Activated CD4-positive, CD25-positive, alpha-beta regulatory T cell treated with anti-CD3 and anti-CD28 coated beads, Interleukin-2, amount 50 U/mL, for 24 hours (primary cell): ENCODE data around the gene SOCS1.
"Not testable (repeated sequence)": the region's sequence is repeated elsewhere in the genome, so short reads cannot be mapped to it uniquely, and the experiment has no call there.

ENCODE experiments used
- ATAC-seq, 2 donors: fragments of 150-1000 bp; cut with Tn5 transposase; one replicate each; pipeline ENCODE4 v1.10.0; 2021; ENCODE audit warnings: mild to moderate bottlenecking in 1 of 2, moderate library complexity in 1 of 2

The SOCS1 gene, protein sequence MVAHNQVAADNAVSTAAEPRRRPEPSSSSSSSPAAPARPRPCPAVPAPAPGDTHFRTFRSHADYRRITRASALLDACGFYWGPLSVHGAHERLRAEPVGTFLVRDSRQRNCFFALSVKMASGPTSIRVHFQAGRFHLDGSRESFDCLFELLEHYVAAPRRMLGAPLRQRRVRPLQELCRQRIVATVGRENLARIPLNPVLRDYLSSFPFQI

GRCh38 chr16:11255737-11256660 lies at the start of gene SOCS1:
Gene SOCS1 (minus strand): TSS chr16:11256204. CDS start chr16:11255478, 726 bp downstream.
- ATAC-seq: peak; percentile 53 to 57

- no peak for ATAC-seq
Measured at GRCh38 chr16:11303405-11304138, 47.6 kb upstream of the SOCS1 start.

GRCh38 chr16:11302977-11303376 lies 47.0 kb upstream of the SOCS1 start:
- no peak for ATAC-seq

DNA sequence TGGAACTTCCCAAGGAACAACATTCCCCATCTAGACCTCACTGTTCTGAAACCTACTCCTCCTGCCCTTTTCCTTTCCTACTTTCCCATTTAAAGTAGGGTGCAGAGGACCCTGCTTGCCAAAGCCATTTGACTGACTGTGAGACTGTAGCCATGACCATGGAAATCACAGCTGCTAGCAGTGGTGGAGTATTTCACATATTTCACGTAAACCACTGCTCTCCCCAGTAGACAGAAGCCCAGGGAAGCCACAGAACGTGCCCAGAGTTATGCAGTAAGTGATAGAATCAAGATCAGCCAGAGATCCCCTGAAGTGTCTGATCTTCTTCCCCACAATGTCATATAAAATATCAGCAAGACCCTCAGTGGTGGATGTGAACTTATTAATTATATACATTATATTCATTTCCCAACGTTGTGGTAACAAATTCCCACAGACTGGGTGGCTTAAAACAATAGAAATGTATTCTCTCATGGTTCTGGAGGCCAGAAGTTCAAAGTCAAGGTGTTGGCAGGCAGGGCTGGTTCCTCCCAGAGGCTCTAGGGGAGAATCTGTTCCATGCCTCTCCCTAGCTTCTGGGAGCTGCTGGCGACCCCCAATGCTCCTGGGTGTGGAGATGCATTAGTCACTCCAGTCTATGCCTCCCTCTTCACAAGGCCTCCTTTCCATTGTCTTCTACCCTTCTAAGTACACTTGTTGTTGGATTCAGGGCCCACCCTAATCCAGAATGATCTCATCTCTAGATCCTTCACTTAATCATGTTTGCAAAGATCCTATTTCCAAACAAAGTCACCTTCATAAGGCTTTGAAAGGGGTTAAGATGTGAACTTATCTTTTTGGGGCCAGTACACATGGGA lies 45.9 kb upstream of the SOCS1 start:
- no peak for ATAC-seq

DNA sequence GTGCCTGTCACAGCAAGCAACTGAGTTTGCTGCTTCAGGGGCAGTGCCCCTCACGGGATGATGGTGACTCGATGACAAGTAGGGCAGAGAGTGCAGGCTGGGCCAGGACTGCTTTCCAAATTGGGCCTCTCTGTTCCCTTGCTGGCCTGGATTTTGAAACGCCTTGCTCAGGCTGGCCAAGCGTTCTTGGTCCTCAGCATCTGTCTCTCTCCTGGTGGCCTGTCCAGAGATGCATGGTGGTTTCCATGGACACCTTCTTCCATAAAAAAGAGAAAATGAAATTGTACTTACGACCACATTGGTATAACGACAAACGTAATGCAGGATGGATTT lies 44.5 kb upstream of the SOCS1 start:
- no peak for ATAC-seq

- ATAC-seq: no peak
Measured at GRCh38 chr16:11299865-11300559, 44.0 kb upstream of the SOCS1 start.

GRCh38 chr16:11298950-11299547 lies 43.0 kb upstream of the SOCS1 start:
- ATAC-seq: not testable (repeated sequence)

DNA sequence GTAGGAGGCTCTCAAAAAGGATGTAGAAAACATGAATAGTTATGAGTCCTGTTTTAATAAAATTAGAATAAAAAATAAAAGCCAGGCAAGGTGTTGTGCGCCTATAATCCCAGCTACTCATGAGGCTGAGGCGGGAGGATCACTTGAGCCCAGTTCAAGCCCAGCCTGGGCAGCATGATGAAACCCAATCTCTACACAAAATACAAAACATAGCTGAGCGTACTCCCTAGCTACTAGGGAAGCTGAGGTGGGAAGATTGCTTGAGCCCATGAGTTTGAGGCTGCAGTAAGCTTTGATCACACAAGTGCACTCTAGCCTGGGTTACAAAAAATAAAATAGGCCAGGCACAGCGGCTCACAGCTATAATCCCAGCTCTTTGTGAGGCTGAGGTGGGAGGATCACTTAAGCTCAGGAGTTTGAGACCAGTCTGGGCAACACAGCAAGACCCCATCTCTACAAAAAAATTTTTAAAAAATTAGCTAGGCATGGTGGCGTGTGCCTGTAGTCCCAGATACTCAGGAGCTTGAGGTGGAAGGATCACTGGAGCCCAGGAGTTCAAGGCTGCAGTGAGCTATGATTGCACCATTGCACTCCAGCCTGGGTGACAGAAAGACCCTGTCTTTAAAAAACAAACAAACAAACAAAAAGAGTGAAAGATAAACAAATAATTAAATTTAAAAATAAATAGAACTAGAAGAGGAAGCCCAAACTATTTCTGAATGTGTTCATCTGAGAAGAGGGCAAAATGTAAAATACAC lies 42.3 kb upstream of the SOCS1 start:
- no peak for ATAC-seq

DNA sequence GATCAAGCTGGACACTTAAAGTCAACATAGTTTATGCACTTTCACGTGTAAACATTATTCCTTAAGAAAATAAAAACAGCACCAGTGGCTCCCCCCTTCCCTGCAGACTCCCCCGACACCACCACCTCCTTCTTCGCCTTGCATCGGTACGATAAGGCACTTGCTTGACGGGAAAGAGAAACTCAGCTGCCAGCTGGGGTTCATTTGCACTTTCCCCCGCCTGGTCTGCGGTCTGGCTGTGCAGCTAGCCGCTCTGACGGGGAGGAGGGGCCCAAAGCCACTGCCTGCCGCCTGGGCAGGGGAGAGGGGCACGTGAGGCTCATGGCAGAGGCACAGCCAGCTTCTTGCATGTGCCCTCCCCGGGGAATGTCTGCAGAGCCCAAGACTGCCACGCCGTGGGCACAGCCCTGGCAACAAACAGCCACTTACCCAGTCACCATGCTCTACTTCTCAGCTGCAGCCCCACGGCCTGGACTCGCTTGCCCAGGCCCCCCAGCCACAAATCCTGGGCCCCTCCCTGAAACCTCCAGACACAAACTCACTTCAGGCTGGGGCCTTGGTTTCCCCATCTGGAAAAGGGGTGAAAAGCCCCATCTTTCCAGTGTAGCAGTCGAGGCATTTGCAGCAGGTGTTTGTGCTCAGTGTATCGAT lies 41.6 kb upstream of the SOCS1 start:
- ATAC-seq: peak; percentile 85

DNA sequence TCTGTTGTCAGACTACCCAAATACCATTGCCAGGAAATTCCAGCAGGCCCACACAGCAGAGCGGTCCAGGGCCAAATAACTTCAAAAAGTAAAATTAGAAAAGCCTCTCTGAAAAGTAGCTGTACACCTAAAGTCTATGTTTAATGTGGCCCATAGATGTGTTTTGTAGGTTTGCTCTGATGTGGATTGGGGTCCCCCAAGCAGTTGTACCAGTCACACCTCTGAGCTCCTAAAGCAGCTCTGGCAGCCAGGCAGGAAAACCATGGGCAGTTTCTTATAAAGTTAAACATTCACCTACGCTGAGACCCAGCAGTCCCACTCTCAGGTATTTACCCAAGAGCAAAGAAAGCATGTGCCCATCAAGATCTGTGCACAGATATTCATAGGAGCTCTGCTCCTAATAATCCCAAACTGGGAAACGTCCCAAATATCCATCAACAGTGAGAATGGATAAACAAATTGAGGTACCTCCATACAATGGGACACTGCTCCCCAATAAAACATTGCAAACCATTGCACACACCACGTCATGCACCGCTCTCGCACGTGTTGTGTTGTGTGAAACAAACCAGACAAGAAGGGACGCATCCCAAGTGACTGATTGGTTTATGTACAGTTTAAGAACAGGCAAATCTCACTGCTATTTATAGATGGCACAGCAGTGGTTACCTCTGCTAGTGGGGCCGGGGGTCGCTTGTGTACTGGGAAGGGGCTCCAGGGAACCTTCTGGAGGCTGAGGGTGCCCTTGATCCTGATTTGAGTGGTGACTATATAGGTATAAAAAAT lies 40.9 kb upstream of the SOCS1 start:
- no peak for ATAC-seq

DNA sequence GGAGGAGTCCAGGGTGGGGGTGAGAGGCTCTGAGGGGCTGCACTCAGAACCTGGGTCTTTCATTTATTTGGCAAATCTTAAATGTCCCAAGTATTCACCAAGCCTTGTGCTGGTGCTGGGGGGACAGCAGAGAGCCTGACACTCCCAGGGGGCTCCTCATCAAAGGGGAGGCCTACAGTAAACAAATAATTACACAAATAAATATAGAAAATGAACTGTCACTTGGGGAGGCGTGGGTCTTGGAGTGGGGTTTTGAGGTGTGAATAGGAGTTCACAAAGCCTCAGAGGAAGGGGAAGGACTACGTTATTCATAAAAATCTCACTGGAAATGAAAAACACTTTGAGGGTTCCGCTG lies 40.3 kb upstream of the SOCS1 start:
- no peak for ATAC-seq

DNA sequence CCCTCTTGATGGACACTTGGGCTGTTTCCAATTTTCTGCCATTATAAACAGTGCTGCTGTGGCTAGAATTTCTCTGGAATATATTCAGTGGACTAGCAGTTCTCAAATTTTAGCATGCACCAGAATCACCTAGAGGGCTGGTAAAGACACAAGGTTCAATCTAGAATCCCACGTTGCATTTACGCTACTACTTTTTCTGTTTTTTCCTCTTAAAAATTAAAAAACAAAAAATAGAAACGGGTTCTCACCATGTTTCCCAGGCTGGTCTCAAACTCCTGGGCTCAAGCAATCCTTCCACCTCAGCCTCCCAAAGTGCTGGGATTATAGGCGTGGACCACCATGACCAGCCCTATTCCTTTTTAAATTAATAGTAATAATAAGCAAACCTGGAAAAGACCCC lies 39.7 kb upstream of the SOCS1 start:
- no peak for ATAC-seq

- no peak for ATAC-seq
Measured at GRCh38 chr16:11292076-11292748, 36.2 kb upstream of the SOCS1 start.

DNA sequence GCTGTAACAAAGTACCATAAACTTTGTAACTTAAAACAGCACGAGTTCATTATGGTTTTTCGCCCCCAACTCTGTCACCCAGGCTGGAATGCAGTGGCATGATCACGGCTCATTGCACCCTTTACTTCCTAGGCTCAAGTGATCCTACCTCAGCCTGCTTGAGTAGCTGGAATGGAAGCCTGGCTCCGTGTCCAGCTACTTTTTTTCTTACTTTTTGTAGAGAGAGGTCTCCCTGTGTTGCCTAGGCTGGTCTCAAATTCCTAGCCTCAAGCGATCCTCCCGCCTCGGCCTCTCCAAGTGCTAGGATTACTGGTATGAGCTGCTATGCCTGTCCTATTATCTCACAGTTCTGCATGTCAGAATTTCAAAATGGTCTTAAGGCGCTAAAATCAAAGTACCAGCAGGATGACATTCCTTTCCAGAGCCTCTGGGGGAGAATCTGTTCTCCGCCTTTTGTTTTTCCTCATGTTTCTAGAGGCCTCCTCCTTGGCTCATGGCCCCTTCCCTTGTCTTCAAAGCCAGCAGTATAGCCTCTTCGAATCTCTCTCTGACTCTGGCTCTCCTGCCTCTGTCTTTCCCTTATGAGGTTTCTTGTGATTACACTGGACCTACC lies 35.2 kb upstream of the SOCS1 start:
- no peak for ATAC-seq

DNA sequence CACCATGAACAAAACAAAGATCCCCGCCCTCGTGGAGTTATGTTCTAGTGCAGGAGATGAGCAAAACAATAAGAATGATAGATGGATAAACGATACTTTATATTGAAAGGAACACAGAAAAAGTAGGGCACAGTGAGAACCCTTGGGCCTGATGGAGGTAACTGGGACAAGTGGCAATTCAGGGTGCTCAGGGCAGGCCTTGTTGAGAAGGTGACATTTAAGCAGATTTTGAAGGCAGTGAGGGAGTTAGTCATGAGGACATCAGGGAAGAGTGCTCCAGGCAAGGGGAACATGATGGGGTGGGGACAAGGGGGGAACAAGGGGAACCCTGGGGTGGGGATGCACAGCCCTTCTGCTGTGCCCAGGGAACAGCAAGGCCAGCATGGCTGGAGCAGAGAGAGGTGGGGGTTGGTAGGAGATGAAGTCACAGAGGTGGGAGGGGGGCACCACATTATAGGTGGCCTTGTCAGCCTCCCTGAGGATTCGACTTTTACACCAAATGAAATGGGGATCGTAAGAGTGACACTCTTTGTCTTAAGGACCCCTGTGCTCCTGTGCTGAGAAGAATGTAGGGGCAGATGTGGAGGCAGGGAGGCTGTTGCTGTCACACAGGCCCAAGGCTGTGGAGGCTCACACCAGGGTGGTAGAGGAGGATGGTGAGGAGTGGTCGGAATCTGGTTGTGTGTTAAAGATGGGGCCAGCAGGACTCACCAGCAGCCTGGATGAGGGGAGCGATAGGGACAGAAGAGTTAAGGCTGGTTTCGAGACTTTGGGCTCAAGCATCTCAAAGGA lies 34.3 kb upstream of the SOCS1 start:
- ATAC-seq: no peak

DNA sequence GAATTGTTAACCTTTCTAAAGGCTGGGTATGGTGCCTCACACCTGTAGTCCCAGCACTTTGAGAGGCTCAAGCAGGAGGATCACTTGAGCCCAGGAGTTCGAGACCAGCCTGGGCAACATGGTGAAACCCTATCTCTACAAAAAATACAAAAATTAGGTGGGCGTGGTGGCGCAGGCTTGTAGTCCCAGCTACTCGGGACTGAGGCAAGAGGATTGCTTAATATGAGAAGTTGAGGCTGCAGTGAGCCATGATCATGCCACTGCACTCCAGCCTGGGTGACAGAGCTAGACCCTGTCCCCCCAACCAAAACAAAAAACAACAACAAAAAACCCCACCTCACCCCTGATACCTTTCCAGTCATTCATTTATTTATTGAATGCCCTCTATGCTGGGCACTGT lies 33.7 kb upstream of the SOCS1 start:
- ATAC-seq: not testable (repeated sequence)

GRCh38 chr16:11289202-11289601 lies 33.2 kb upstream of the SOCS1 start:
- ATAC-seq: no peak

- ATAC-seq: peak in 1 of 2 donors; percentile 20
Measured at GRCh38 chr16:11285842-11286241, 29.8 kb upstream of the SOCS1 start.
